ENCODE results near the gene HMGN3. TPM values are rescaled to one million over a fixed set of nuclear protein-coding genes. Genes with fewer than 3 reads are reported as not detected.

The HMGN3 gene
- total RNA-seq = 133 and 134 TPM in 2 replicates
- long read RNA-seq, transcript HMGN3-202 (6 exons, 872 nt) = minor isoform, 41 of 144 reads
- long read RNA-seq, transcript HMGN3-201 (6 exons, 831 nt) = major isoform, 49 of 144 reads
- long read RNA-seq, partial matches to known transcripts = 45 of 144 reads
- long read RNA-seq, other reads (novel, unspliced or antisense) = 9 of 144 reads

- H3K4me1 Mint-ChIP-seq = peaks cover 28% of the 10 kb centered on the region
- peak within 1 kb of the TSS; percentile 98 for H3K27ac Mint-ChIP-seq (ENCODE audit: unreplicated experiment)
- peaks cover 4% of the 10 kb centered on the region for H3K36me3 Mint-ChIP-seq (ENCODE audit: low read depth)
- no peaks in the 10 kb centered on the region for H3K27me3 Mint-ChIP-seq (ENCODE audit: low read depth)
- DNase-seq (ENCODE audit: low read depth, low spot score) = peak; percentile 90
- TF ChIP-seq CTCF (conservative IDR thresholded peaks at IDR 0.05) = peak; percentile 18
- H3K9me3 Mint-ChIP-seq = peaks cover 4% of the 10 kb centered on the region
- H3K4me3 Mint-ChIP-seq = peak within 1 kb of the TSS; percentile 92
Observed at GRCh38 chr6:79234150-79235022, at the start of gene HMGN3. HMGN3 (minus strand) TSS chr6:79234682.

- DNase-seq (ENCODE audit: low read depth, low spot score) = no peak
Observed at GRCh38 chr6:79280756-79281155, 46.3 kb upstream of the HMGN3 start.

DNA sequence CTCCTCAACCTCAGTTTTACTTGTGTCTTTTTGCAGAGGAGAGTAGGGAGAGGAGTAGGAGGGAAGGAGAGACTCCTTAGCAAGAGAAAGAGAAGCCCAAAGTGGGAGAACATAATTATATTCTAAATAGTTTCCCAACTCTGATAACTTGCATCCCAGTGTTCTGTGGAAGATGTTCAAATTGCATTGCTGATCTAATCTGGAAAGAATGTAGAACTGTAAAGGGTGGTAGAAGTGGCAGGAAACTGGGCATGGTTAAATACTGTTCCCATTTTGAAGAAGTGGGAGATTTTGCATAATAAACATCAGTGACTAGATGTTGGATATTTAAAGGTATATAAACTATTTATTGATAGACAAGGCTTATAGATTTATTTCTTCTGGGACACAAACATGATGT is 42.6 kb upstream of the HMGN3 start:
- Mint-ChIP-seq H3K27ac (ENCODE audit: unreplicated experiment) (no peak overlapping the region), H3K4me3 (no peak overlapping the region), H3K36me3 (ENCODE audit: low read depth) (no peaks in the 10 kb centered on the region), H3K4me1 (peaks cover 4% of the 10 kb centered on the region), H3K27me3 (ENCODE audit: low read depth) (no peaks in the 10 kb centered on the region), H3K9me3 (peaks cover 6% of the 10 kb centered on the region)
- TF ChIP-seq CTCF (conservative IDR thresholded peaks at IDR 0.05) = no peak
- DNase-seq (ENCODE audit: low read depth, low spot score) = no peak

More at GRCh38 chr6:79280756-79281155, 46.3 kb upstream of the HMGN3 start:
- H3K36me3 Mint-ChIP-seq (ENCODE audit: low read depth) = no peaks in the 10 kb centered on the region
- H3K4me1 Mint-ChIP-seq = peaks cover 5% of the 10 kb centered on the region
- no peak for TF ChIP-seq CTCF (conservative IDR thresholded peaks at IDR 0.05)
- no peaks in the 10 kb centered on the region for H3K27me3 Mint-ChIP-seq (ENCODE audit: low read depth)
- H3K4me3 Mint-ChIP-seq = no peak overlapping the region
- H3K27ac Mint-ChIP-seq (ENCODE audit: unreplicated experiment) = no peak overlapping the region
- peaks cover 12% of the 10 kb centered on the region for H3K9me3 Mint-ChIP-seq

GRCh38 chr6:79269877-79270276 is 35.4 kb upstream of the HMGN3 start:
- Mint-ChIP-seq H3K36me3 (ENCODE audit: low read depth) (no peaks in the 10 kb centered on the region), H3K4me3 (no peak overlapping the region), H3K27me3 (ENCODE audit: low read depth) (no peaks in the 10 kb centered on the region), H3K4me1 (no peaks in the 10 kb centered on the region), H3K27ac (ENCODE audit: unreplicated experiment) (no peak overlapping the region), H3K9me3 (no peaks in the 10 kb centered on the region)
- DNase-seq (ENCODE audit: low read depth, low spot score) = no peak
- TF ChIP-seq CTCF (conservative IDR thresholded peaks at IDR 0.05) = no peak

DNA sequence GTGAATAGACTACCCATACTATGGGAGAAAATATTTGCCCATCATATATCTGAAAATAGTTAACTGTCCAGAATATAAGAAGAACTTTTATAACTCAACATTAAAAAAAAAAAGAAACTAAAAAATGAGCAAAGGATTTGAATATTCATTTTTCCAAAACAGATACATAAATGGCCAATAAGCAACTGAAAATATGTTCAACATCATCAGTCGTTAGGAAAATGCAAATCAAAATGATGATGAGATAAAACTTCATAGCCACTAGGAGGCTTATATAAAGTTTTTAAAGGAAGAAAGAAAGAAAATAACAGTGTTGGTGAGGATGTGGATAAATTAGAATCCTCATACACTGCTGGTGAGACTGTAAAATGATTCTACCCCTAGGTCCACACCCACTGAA is 32.6 kb upstream of the HMGN3 start:
- TF ChIP-seq CTCF (conservative IDR thresholded peaks at IDR 0.05) = no peak
- no peaks in the 10 kb centered on the region for H3K27me3 Mint-ChIP-seq (ENCODE audit: low read depth)
- no peaks in the 10 kb centered on the region for H3K36me3 Mint-ChIP-seq (ENCODE audit: low read depth)
- H3K9me3 Mint-ChIP-seq = no peaks in the 10 kb centered on the region
- no peak for DNase-seq (ENCODE audit: low read depth, low spot score)
- no peak overlapping the region for H3K27ac Mint-ChIP-seq (ENCODE audit: unreplicated experiment)
- no peak overlapping the region for H3K4me3 Mint-ChIP-seq
- H3K4me1 Mint-ChIP-seq = no peaks in the 10 kb centered on the region
